HepG2 (cell line): Measurements from ENCODE around the gene TSEN54. TPM values are rescaled to one million over a fixed set of nuclear protein-coding genes. Genes with fewer than 3 reads are reported as not detected.

Experiments
- ATAC-seq: fragments of 200-7000 bp; cut with Tn5 transposase; 3 replicates; pipeline ENCODE4 v1.9.1; 2020; ENCODE audit warnings: mild to moderate bottlenecking, moderate library complexity
- BruUV-seq: library from RNA; stranded (reverse); fragments of 400-500 nt; replicated peaks from 2 replicates; lab custom pipeline; 2021; lab: Mats Ljungman, UMichigan
- CTCF ChIA-PET: fragments of 300-600 bp; formaldehyde crosslinking; extraction: SDS; loops from one replicate; lab custom pipeline; 2021; ENCODE audit warnings: low total read pairs, inconsistent platforms, low intra/inter-chr PET ratio; lab: Yijun Ruan, JAX
- POLR2A ChIA-PET: fragments of 350-600 bp; sonication (Branson Sonifier 250); formaldehyde crosslinking; loops from one replicate; lab custom pipeline; 2020; ENCODE audit warnings: antibody characterized with exemption, inconsistent platforms; lab: Yijun Ruan, JAX
- DNase-seq: peaks from one replicate; pipeline ENCODE4 v3.0.0-alpha.2; 2015; ENCODE audit warnings: low spot score
- FAIRE-seq: peaks from 3 replicates; lab custom pipeline; 2011; peaks lifted over from hg19 to GRCh38; lab: Jason Lieb, UNC
- H2AFZ ChIP-seq: one replicate; pipeline ENCODE4 v1.6.1; 2011; ENCODE audit warnings: low read length, inconsistent platforms
- H3K27ac ChIP-seq: fragments of 300-600 bp; 3 replicates; pipeline ENCODE4 v1.8.0; 2011; ENCODE audit warnings: mixed run types, mild to moderate bottlenecking, mixed read lengths, low read length, inconsistent platforms; ENCODE audit not compliant: insufficient read depth; ENCODE audit errors: extremely low read length
- H3K27me3 ChIP-seq, 2 experiments: fragments of 200-600 bp in 1 of 2; 2 replicates in 1 of 2; 3 replicates in 1 of 2; pipeline versions ENCODE4 v1.6.0 to v1.8.0; 2011; ENCODE audit warnings: low read length in 2 of 2, mild to moderate bottlenecking in 2 of 2, moderate library complexity in 2 of 2, inconsistent platforms in 1 of 2; ENCODE audit not compliant: insufficient read depth in 2 of 2, control insufficient read depth in 1 of 2
- H3K36me3 ChIP-seq, 2 experiments: fragments of 200-600 bp in 1 of 2; replicated peaks in 1 of 2; 2 replicates in 1 of 2; 3 replicates in 1 of 2; pipeline versions ENCODE4 v1.5.1 to v1.8.0; 2011; ENCODE audit warnings: low read length in 2 of 2, inconsistent platforms in 1 of 2; ENCODE audit not compliant: insufficient read depth in 2 of 2, control insufficient read depth in 1 of 2
- H3K4me1 ChIP-seq: 2 replicates; pipeline ENCODE4 v1.5.1; 2012; ENCODE audit warnings: low read length, inconsistent platforms; ENCODE audit not compliant: insufficient read depth
- H3K4me2 ChIP-seq: 2 replicates; pipeline ENCODE4 v1.6.0; 2011; ENCODE audit warnings: low read depth, low read length, inconsistent platforms
- H3K4me3 ChIP-seq, 3 experiments: fragments of 200-600 bp in 1 of 3; sonication (generic), shearing (Covaris generic) in 1 of 3; replicated peaks in 1 of 3; 2 replicates each; pipeline ENCODE4 v1.5.1; 2011 to 2016; ENCODE audit warnings: low read length in 3 of 3, inconsistent platforms in 2 of 3, low read depth in 2 of 3, mild to moderate bottlenecking in 2 of 3, control low read depth in 1 of 3, mixed read lengths in 1 of 3; ENCODE audit not compliant: insufficient read depth in 1 of 3
- H3K79me2 ChIP-seq: one replicate; pipeline ENCODE4 v1.6.1; 2011; ENCODE audit warnings: low read length, inconsistent platforms; ENCODE audit not compliant: insufficient read depth
- H3K9ac ChIP-seq: 2 replicates; pipeline ENCODE4 v1.6.0; 2011; ENCODE audit warnings: mild to moderate bottlenecking, low read depth, low read length, inconsistent platforms; ENCODE audit not compliant: insufficient read depth
- H3K9me3 ChIP-seq: 2 replicates; pipeline ENCODE4 v1.5.1; 2012; ENCODE audit warnings: mild to moderate bottlenecking, low read length
- H4K20me1 ChIP-seq: 2 replicates; pipeline ENCODE4 v1.6.0; 2011; ENCODE audit warnings: inconsistent platforms, mild to moderate bottlenecking, low read length, moderate library complexity; ENCODE audit not compliant: insufficient read depth
- CC2D1A ChIP-seq: sonication (generic); formaldehyde crosslinking; IDR thresholded peaks from 2 replicates; pipeline ENCODE4 v1.8.1; 2023; ENCODE audit warnings: mild to moderate bottlenecking, missing genetic modification reagents
- DDIT3 ChIP-seq: sonication (generic); formaldehyde crosslinking; IDR thresholded peaks from 2 replicates; pipeline ENCODE4 v1.4.0; 2020; ENCODE audit warnings: mild to moderate bottlenecking, missing genetic modification reagents
- ESRRA ChIP-seq: sonication (generic); formaldehyde crosslinking; IDR thresholded peaks from 2 replicates; pipeline ENCODE4 v1.5.1; 2020; ENCODE audit warnings: mild to moderate bottlenecking, low read depth, missing genetic modification reagents
- FLYWCH1 ChIP-seq: sonication (generic); formaldehyde crosslinking; IDR thresholded peaks from 2 replicates; pipeline ENCODE4 v1.8.1; 2023; ENCODE audit warnings: mild to moderate bottlenecking, missing genetic modification reagents
- FOXC1 ChIP-seq: sonication (generic); formaldehyde crosslinking; IDR thresholded peaks from 2 replicates; pipeline ENCODE4 v1.8.0; 2022; ENCODE audit warnings: mild to moderate bottlenecking, missing genetic modification reagents, borderline replicate concordance
- HOXA3 ChIP-seq: sonication (generic); formaldehyde crosslinking; IDR thresholded peaks from 2 replicates; pipeline ENCODE4 v1.5.0; 2020; ENCODE audit warnings: missing genetic modification reagents
- KLF11 ChIP-seq: IDR thresholded peaks from 2 replicates; pipeline ENCODE4 v1.6.1; 2016; ENCODE audit warnings: missing compliant biosample characterization
- MAZ ChIP-seq, 2 experiments: sonication (generic) in 1 of 2; formaldehyde crosslinking in 1 of 2; IDR thresholded peaks; 2 replicates each; pipeline versions ENCODE4 v1.5.0 to v1.6.1; 2012 to 2020; ENCODE audit warnings: low read depth in 2 of 2, mild to moderate bottlenecking in 2 of 2, borderline replicate concordance in 1 of 2, improper control_type of control experiment in 1 of 2, low read length in 1 of 2, missing genetic modification reagents in 1 of 2, moderate library complexity in 1 of 2
- MTERF4 ChIP-seq: sonication (generic); formaldehyde crosslinking; IDR thresholded peaks from 2 replicates; pipeline ENCODE4 v1.8.0; 2023; ENCODE audit warnings: mild to moderate bottlenecking, missing genetic modification reagents
- NBN ChIP-seq: fragments of 450-650 bp; conservative IDR thresholded peaks from 2 replicates; pipeline ENCODE4 v1.6.1; 2017
- PATZ1 ChIP-seq: sonication (generic); formaldehyde crosslinking; IDR thresholded peaks from 2 replicates; pipeline ENCODE4 v1.4.0; 2020; ENCODE audit warnings: missing genetic modification reagents
- PCBP2 ChIP-seq: fragments of 200-400 bp; formaldehyde crosslinking; optimal IDR thresholded peaks from 2 replicates; pipeline ENCODE3; 2018; ENCODE audit warnings: low read length, low read depth; ENCODE audit not compliant: poor library complexity, severe bottlenecking
- RARA ChIP-seq: IDR thresholded peaks from 2 replicates; pipeline ENCODE4 v1.6.1; 2016; ENCODE audit warnings: missing genetic modification reagents, missing compliant biosample characterization
- RFX1 ChIP-seq: fragments of 450-650 bp; IDR thresholded peaks from 2 replicates; pipeline ENCODE4 v1.6.1; 2017
- ZNF230 ChIP-seq: sonication (generic); formaldehyde crosslinking; IDR thresholded peaks from 2 replicates; pipeline ENCODE4 v1.4.0; 2020; ENCODE audit warnings: mild to moderate bottlenecking, missing genetic modification reagents
- ZNF274 ChIP-seq: sonication (generic); formaldehyde crosslinking; IDR thresholded peaks from 2 replicates; pipeline ENCODE4 v1.5.1; 2020; ENCODE audit warnings: mild to moderate bottlenecking, missing genetic modification reagents
- ZNF556 ChIP-seq: sonication (generic); formaldehyde crosslinking; IDR thresholded peaks from 2 replicates; pipeline ENCODE4 v1.4.0; 2020; ENCODE audit warnings: mild to moderate bottlenecking, missing genetic modification reagents, borderline replicate concordance
- ZNF570 ChIP-seq: sonication (generic); formaldehyde crosslinking; IDR thresholded peaks from 2 replicates; pipeline ENCODE4 v1.4.0; 2020; ENCODE audit warnings: mild to moderate bottlenecking, missing genetic modification reagents, borderline replicate concordance
- WGBS: methylation state at CpG from one replicate; pipeline ENCODE4 v1.1.6; 2017; ENCODE audit warnings: low lambda C conversion rate; 5-methylcytosine and 5-hydroxymethylcytosine counted together
- in situ Hi-C: cut with HindIII; loops from 2 replicates; pipeline ENCODE4 v1.10.0; 2017; ENCODE audit warnings: low pct_unique_long_range_greater_than_20kb; ENCODE audit not compliant: extremely low pct_ligation_motif_present
- intact Hi-C: fragments of 100-400 bp; cut with micrococcal nuclease; formaldehyde crosslinking; loops from one replicate; pipeline ENCODE4 v1.10.0; 2022; ENCODE audit not compliant: unreplicated experiment
- polyA plus RNA-seq, 8 experiments: library from polyadenylated mRNA; depleted of rRNA in 3 of 8; stranded (reverse) in 7 of 8; unstranded in 1 of 8; fragments of >200 nt; fragmentation: Illumina TruSeq in 4 of 8; extraction: Trizol in 4 of 8; gene quantifications; 2 replicates each; pipeline versions ENCODE4 v1.2.1 to v1.2.3, GENCODE V29; 2011 to 2016; ENCODE audit warnings: low read depth in 4 of 8, missing spikeins in 1 of 8, mixed read lengths in 1 of 8; ENCODE audit not compliant: insufficient read depth in 1 of 8
- total RNA-seq, 5 experiments: library from RNA; depleted of rRNA; stranded (reverse); fragments of >200 nt; fragmentation: Illumina TruSeq; extraction: Trizol; gene quantifications; 2 replicates each; pipeline ENCODE4 v1.2.3, GENCODE V29; 2016; ENCODE audit warnings: low read depth in 1 of 5
- TF ChIP-seq, protein P1 (sequence below): sonication (generic); formaldehyde crosslinking; IDR thresholded peaks from 2 replicates; pipeline ENCODE4 v1.8.1; 2023; ENCODE audit warnings: mild to moderate bottlenecking, missing genetic modification reagents

The TSEN54 gene
- total and polyA plus RNA-seq, 2 of the 13 experiments (the other 11 are each of a cell fraction or from before 2014, with no cell fraction given) = 62.9 to 63.3 TPM

GRCh38 chr17:75540923-75541503 is 24.7 kb downstream of the TSEN54 start:
- FAIRE-seq = peak; percentile 23
- DNase-seq = no peak
- intact Hi-C loops = no loop called here
- TF ChIP-seq NBN (no peak), MAZ (IDR thresholded peaks at IDR 0.05; ENCODE audit: borderline replicate concordance, low read depth, low read length) (no peak), MAZ (CRISPR knock-in tag; IDR thresholded peaks at IDR 0.05; ENCODE audit: low read depth) (no peak), DDIT3 (no peak), ZNF556 (0 out of 2 replicates have a peak, but pooled peaks have one; percentile 31), ESRRA (CRISPR knock-in tag) (peak; percentile 63; the same call in 1 of the 2 replicates), PATZ1 (peak; percentile 91), RFX1 (no peak), FLYWCH1 (CRISPR knock-in tag) (no peak), KLF11 (CRISPR knock-in tag) (no peak), PCBP2 (no peak), MTERF4 (CRISPR knock-in tag) (no peak), ZNF570 (no peak), ZNF274 (CRISPR knock-in tag) (no peak), CC2D1A (CRISPR knock-in tag) (no peak), HOXA3 (CRISPR knock-in tag) (peak; percentile 26; the same call in 1 of the 2 replicates), ZNF230 (no peak), RARA (CRISPR knock-in tag) (peak; percentile 78), FOXC1 (CRISPR knock-in tag) (no peak)
- TF ChIP-seq, protein P1, sequence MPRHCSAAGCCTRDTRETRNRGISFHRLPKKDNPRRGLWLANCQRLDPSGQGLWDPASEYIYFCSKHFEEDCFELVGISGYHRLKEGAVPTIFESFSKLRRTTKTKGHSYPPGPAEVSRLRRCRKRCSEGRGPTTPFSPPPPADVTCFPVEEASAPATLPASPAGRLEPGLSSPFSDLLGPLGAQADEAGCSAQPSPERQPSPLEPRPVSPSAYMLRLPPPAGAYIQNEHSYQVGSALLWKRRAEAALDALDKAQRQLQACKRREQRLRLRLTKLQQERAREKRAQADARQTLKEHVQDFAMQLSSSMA = no peak

More at GRCh38 chr17:75540923-75541503, 24.7 kb downstream of the TSEN54 start:
- no peak overlapping the region for H2AFZ ChIP-seq
- peaks cover 65% of the 10 kb centered on the region for H3K4me1 ChIP-seq
- in situ Hi-C loops = no loop called here
- peak; percentile 21 for ATAC-seq
- H3K27ac ChIP-seq = peak overlapping the region; percentile 47
- peak overlapping the region; percentile 9; the same call in 1 of the 2 replicates for H3K9ac ChIP-seq
- H3K4me3 ChIP-seq = no peak overlapping the region; a peak in 1 of 6 replicates
- WGBS = 47% methylated on average over 4 of the region's 4 CpGs
- CTCF ChIA-PET = no interaction called here
- no peaks in the 10 kb centered on the region for H3K9me3 ChIP-seq
- no TSS peak for BruUV-seq
- peaks cover 14% of the 10 kb centered on the region for H3K79me2 ChIP-seq
- no peaks in the 10 kb centered on the region for H3K27me3 ChIP-seq
- POLR2A ChIA-PET = interaction anchor here (0.8 to 2.8 kb wide), 4 partner anchors 9 to 36 kb away, joined by 4 to 12 read pairs (median 6); partner anchors contain the start of gene LLGL2
- H3K4me2 ChIP-seq = 0 out of 2 replicates have a peak overlapping the region, but pooled peaks have one; percentile 15
- H4K20me1 ChIP-seq = no peaks in the 10 kb centered on the region
- H3K36me3 ChIP-seq = peaks cover 2 to 18% of the 10 kb centered on the region in 2 experiments; a peak in 3 of 5 replicates
